Right lobe of liver (tissue), 6 donors: ENCODE results near the gene GSTO2. TPM values are rescaled to one million over a fixed set of nuclear protein-coding genes. Genes with fewer than 3 reads are reported as not detected.
A peak's percentile ranks its signal among the peaks of the same experiment; 100 is the strongest.

Experiments
- ATAC-seq, 4 donors: fragments of 200-7000 bp; cut with Tn5 transposase; one replicate each; pipeline ENCODE4 v1.9.1; 2020; ENCODE audit warnings: mild to moderate bottlenecking in 4 of 4, moderate library complexity in 4 of 4
- DNase-seq, 3 donors: peaks; one replicate each; pipeline ENCODE4 v3.0.0-alpha.2; 2020
- H3K27ac ChIP-seq, 3 donors: fragments of 200-600 bp; one replicate each; pipeline ENCODE4 v1.8.0; 2022
- H3K27me3 ChIP-seq, 2 donors: fragments of 200-600 bp; one replicate each; pipeline ENCODE4 v1.8.0; 2022
- H3K36me3 ChIP-seq, 4 donors: fragments of 200-600 bp; sonication (generic) in 1 of 4; one replicate each; pipeline versions ENCODE4 v1.5.1 to v1.8.0; 2017 to 2022; ENCODE audit warnings: control low read depth in 1 of 4
- H3K4me1 ChIP-seq, 4 donors: fragments of 200-600 bp; sonication (generic) in 1 of 4; one replicate each; pipeline versions ENCODE4 v1.5.1 to v1.8.0; 2017 to 2022; ENCODE audit warnings: control low read depth in 1 of 4
- H3K4me3 ChIP-seq, 3 donors: fragments of 200-600 bp; one replicate each; pipeline ENCODE4 v1.8.0; 2022
- H3K9me3 ChIP-seq, 4 donors: fragments of 200-600 bp; sonication (generic) in 1 of 4; one replicate each; pipeline versions ENCODE4 v1.5.1 to v1.8.0; 2017 to 2022; ENCODE audit warnings: control low read depth in 1 of 4
- CTCF ChIP-seq, 4 donors: fragments of 200-600 bp in 3 of 4; fragments of 450-650 bp in 1 of 4; IDR thresholded peaks; one replicate each; pipeline versions ENCODE4 v1.5.1 to v1.8.0; 2016 to 2022; ENCODE audit warnings: antibody characterized with exemption in 4 of 4, mild to moderate bottlenecking in 2 of 4
- POLR2A ChIP-seq: fragments of 450-650 bp; IDR thresholded peaks from one replicate; pipeline ENCODE4 v1.6.1; 2017; ENCODE audit warnings: antibody characterized with exemption, mild to moderate bottlenecking
- WGBS: methylation state at CpG from one replicate; pipeline ENCODE4 v1.1.6; 2018; ENCODE audit warnings: low coverage, low lambda C conversion rate; ENCODE audit not compliant: insufficient coverage; ENCODE audit errors: missing lambda C conversion rate; 5-methylcytosine and 5-hydroxymethylcytosine counted together
- intact Hi-C, 2 donors: fragments of 100-400 bp; cut with DNase I; formaldehyde crosslinking; loops; one replicate each; pipeline versions ENCODE4 v1.11.2 to v1.14.1; 2022
- total RNA-seq, 6 experiments: library from RNA; depleted of rRNA in 2 of 6; stranded (reverse); fragments of >200 nt in 2 of 6; fragmentation: NEBNext Ultra II Directional in 3 of 6; extraction: Animal tissue kit (Norgen Biotek cat#: 25700) in 3 of 6; gene quantifications; one replicate each; pipeline versions ENCODE4 v1.1.0 to v1.2.4, GENCODE V29; 2016 to 2023
- donor health status: DM: no; HTN: yes; CAD: no.
- donor health status: DM: no; HTN: no; CAD: no.
- donor health status: DM: no; HTN: no; CAD: no.
- donor health status: DM: no; HTN: yes; CAD: no.
- donor health status: DM: no; HTN: yes; CAD: no.

GSTO2 gene
- total RNA-seq, 6 experiments from 2014 or later, result 1.4 to 5.3 (median 2.8) TPM

GRCh38 chr10:104281694-104282093, 12.7 kb downstream of the GSTO2 start:
- intact Hi-C loops, result no loop called here
- ATAC-seq (no peak), DNase-seq (no peak)
- Histone ChIP-seq H3K4me1 (no peaks in the 10 kb centered on the region), H3K9me3 (no peaks in the 10 kb centered on the region), H3K27me3 (no peaks in the 10 kb centered on the region), H3K27ac (no peak overlapping the region), H3K36me3 (no peaks in the 10 kb centered on the region), H3K4me3 (no peak overlapping the region)
- TF ChIP-seq CTCF (IDR thresholded peaks at IDR 0.05) (no peak), POLR2A (no peak)
- whole genome bisulfite sequencing, result 72% methylated on average over 3 of the region's 3 CpGs

GRCh38 chr10:104284846-104285245, 15.9 kb downstream of the GSTO2 start:
- no peak overlapping the region for H3K4me3 ChIP-seq
- ATAC-seq (no peak), DNase-seq (no peak)
- H3K36me3 ChIP-seq, result no peaks in the 10 kb centered on the region
- H3K27ac ChIP-seq, result no peak overlapping the region
- TF ChIP-seq POLR2A, result no peak
- no peak for TF ChIP-seq CTCF (IDR thresholded peaks at IDR 0.05)
- intact Hi-C loops, result no loop called here
- no peaks in the 10 kb centered on the region for H3K9me3 ChIP-seq
- H3K4me1 ChIP-seq, result no peaks in the 10 kb centered on the region
- H3K27me3 ChIP-seq, result no peaks in the 10 kb centered on the region
- 68% methylated on average over 5 of the region's 7 CpGs for WGBS

GRCh38 chr10:104286939-104287338, 18.0 kb downstream of the GSTO2 start:
- WGBS, result 71% methylated on average over 2 of the region's 2 CpGs
- TF ChIP-seq CTCF (IDR thresholded peaks at IDR 0.05) (no peak), POLR2A (no peak)
- no peaks in the 10 kb centered on the region for H3K4me1 ChIP-seq
- no peak for DNase-seq
- no peaks in the 10 kb centered on the region for H3K9me3 ChIP-seq
- no peak overlapping the region for H3K4me3 ChIP-seq
- H3K27ac ChIP-seq, result no peak overlapping the region
- H3K27me3 ChIP-seq, result no peaks in the 10 kb centered on the region
- no peaks in the 10 kb centered on the region for H3K36me3 ChIP-seq
- intact Hi-C loops, result no loop called here
- no peak for ATAC-seq

GRCh38 chr10:104288355-104288754, 19.4 kb downstream of the GSTO2 start:
- intact Hi-C loops, result no loop called here
- H3K27me3 ChIP-seq, result no peaks in the 10 kb centered on the region
- no peak overlapping the region for H3K4me3 ChIP-seq
- ATAC-seq (no peak), DNase-seq (no peak)
- no peaks in the 10 kb centered on the region for H3K36me3 ChIP-seq
- no peak for TF ChIP-seq CTCF (IDR thresholded peaks at IDR 0.05)
- no peak for TF ChIP-seq POLR2A
- no peaks in the 10 kb centered on the region for H3K4me1 ChIP-seq
- WGBS, result 25% methylated on average over 1 of the region's 1 CpG
- H3K27ac ChIP-seq, result no peak overlapping the region
- H3K9me3 ChIP-seq, result no peaks in the 10 kb centered on the region

GRCh38 chr10:104291439-104291951, 22.5 kb downstream of the GSTO2 start:
- WGBS, result 2% methylated on average over 15 of the region's 26 CpGs

More at GRCh38 chr10:104291439-104291951, 22.5 kb downstream of the GSTO2 start:
- H3K4me3 ChIP-seq, result no peak overlapping the region
- DNase-seq, result peak; percentile 90 to 91 (median 90)
- no peaks in the 10 kb centered on the region for H3K27me3 ChIP-seq
- no peaks in the 10 kb centered on the region for H3K36me3 ChIP-seq
- peak; percentile 99 to 100 (median 100) for ATAC-seq
- no peak overlapping the region for H3K27ac ChIP-seq
- no peaks in the 10 kb centered on the region for H3K4me1 ChIP-seq
- TF ChIP-seq POLR2A (no peak), CTCF (IDR thresholded peaks at IDR 0.05) (peak; percentile 99 to 100 (median 100))
- intact Hi-C loops, result no loop called here
- no peaks in the 10 kb centered on the region for H3K9me3 ChIP-seq
